H1 (cell line): ENCODE measurements around the gene CTRL. TPM values are rescaled to one million over a fixed set of nuclear protein-coding genes. Genes with fewer than 3 reads are reported as not detected.

ENCODE experiments used
- CTCF ChIA-PET: fragments of 300-600 bp; sonication (Branson Sonifier 250); formaldehyde crosslinking; loops from one replicate; lab custom pipeline; 2021; ENCODE audit not compliant: partially characterized antibody; lab: Charles Lee
- POLR2A ChIA-PET: fragments of 300-600 bp; sonication (Branson Sonifier 250); formaldehyde crosslinking; loops from one replicate; lab custom pipeline; 2021; ENCODE audit warnings: inconsistent platforms; ENCODE audit not compliant: partially characterized antibody; lab: Charles Lee
- DNase-seq, 2 experiments: peaks; one replicate each; pipeline versions ENCODE4 v3.0.0 to v3.0.0-alpha.2; 2010 to 2022; ENCODE audit warnings: low spot score in 2 of 2, low read depth in 1 of 2, mixed read lengths in 1 of 2
- FAIRE-seq: peaks from 2 replicates; lab custom pipeline; 2011; peaks lifted over from hg19 to GRCh38; lab: Jason Lieb, UNC
- H2AFZ ChIP-seq: 2 replicates; pipeline ENCODE4 v1.8.1; 2012; ENCODE audit warnings: low read length, inconsistent platforms
- H2AK5ac ChIP-seq: 2 replicates; pipeline ENCODE4 v1.6.1; 2013; ENCODE audit warnings: low read depth, low read length
- H2BK120ac ChIP-seq: replicated peaks from 2 replicates; pipeline ENCODE3; 2013; ENCODE audit warnings: low read depth, low read length, inconsistent platforms
- H2BK12ac ChIP-seq: 2 replicates; pipeline ENCODE4 v1.6.1; 2013; ENCODE audit warnings: low read depth, low read length
- H2BK15ac ChIP-seq: 2 replicates; pipeline ENCODE4 v1.6.1; 2013; ENCODE audit warnings: low read length
- H2BK20ac ChIP-seq: 2 replicates; pipeline ENCODE4 v1.6.1; 2013; ENCODE audit warnings: low read length
- H2BK5ac ChIP-seq: 2 replicates; pipeline ENCODE4 v1.6.1; 2013; ENCODE audit warnings: low read depth, low read length
- H3K14ac ChIP-seq: 2 replicates; pipeline ENCODE4 v1.6.1; 2013; ENCODE audit warnings: inconsistent platforms; ENCODE audit not compliant: insufficient read length
- H3K18ac ChIP-seq: 2 replicates; pipeline ENCODE4 v1.6.1; 2013; ENCODE audit warnings: low read length; ENCODE audit errors: extremely low read depth
- H3K23ac ChIP-seq: 2 replicates; pipeline ENCODE4 v1.6.1; 2013; ENCODE audit warnings: inconsistent platforms; ENCODE audit not compliant: insufficient read length
- H3K23me2 ChIP-seq: 2 replicates; pipeline ENCODE4 v1.6.1; 2013; ENCODE audit warnings: low read depth, low read length
- H3K27ac ChIP-seq: 2 replicates; pipeline ENCODE4 v1.6.1; 2011; ENCODE audit warnings: low read depth, low read length, inconsistent platforms
- H3K27me3 ChIP-seq, 4 experiments: replicated peaks in 1 of 4; 1 replicate in 1 of 4; 2 replicates in 3 of 4; pipeline versions ENCODE4 v1.6.1 to v1.8.1; 2011 to 2013; ENCODE audit warnings: low read length in 3 of 4, mild to moderate bottlenecking in 3 of 4, inconsistent platforms in 2 of 4, mixed read lengths in 2 of 4, moderate library complexity in 1 of 4; ENCODE audit not compliant: control insufficient read depth in 3 of 4, insufficient read depth in 3 of 4; ENCODE audit errors: extremely low read depth in 1 of 4
- H3K36me3 ChIP-seq, 4 experiments: 2 replicates each; pipeline versions ENCODE4 v1.6.1 to v1.8.1; 2011 to 2013; ENCODE audit warnings: mild to moderate bottlenecking in 4 of 4, low read length in 3 of 4, moderate library complexity in 2 of 4, control low read depth in 1 of 4, inconsistent platforms in 1 of 4; ENCODE audit not compliant: insufficient read depth in 4 of 4, control insufficient read depth in 2 of 4
- H3K4ac ChIP-seq: replicated peaks from 2 replicates; pipeline ENCODE3; 2013; ENCODE audit warnings: low read length, low read depth, mixed read lengths, inconsistent platforms; ENCODE audit not compliant: insufficient read length
- H3K4me1 ChIP-seq, 4 experiments: replicated peaks in 1 of 4; 1 replicate in 1 of 4; 2 replicates in 3 of 4; pipeline versions ENCODE4 v1.6.1 to v1.8.1; 2011 to 2013; ENCODE audit warnings: low read length in 3 of 4, inconsistent platforms in 2 of 4, mixed read lengths in 1 of 4; ENCODE audit not compliant: insufficient read depth in 4 of 4, control insufficient read depth in 3 of 4
- H3K4me2 ChIP-seq, 2 experiments: 2 replicates each; pipeline versions ENCODE4 v1.6.1 to v1.8.1; 2011 to 2013; ENCODE audit warnings: low read depth in 2 of 2, low read length in 2 of 2, control low read depth in 1 of 2, inconsistent platforms in 1 of 2, mild to moderate bottlenecking in 1 of 2; ENCODE audit not compliant: insufficient read depth in 1 of 2
- H3K4me3 ChIP-seq, 4 experiments: fragments of 200-600, 300-600 bp in 1 of 4; sonication (generic), shearing (Covaris generic), sonication (Bioruptor Twin) in 1 of 4; 2 replicates each; pipeline versions ENCODE4 v1.5.1 to v1.8.1; 2011 to 2016; ENCODE audit warnings: low read length in 4 of 4, low read depth in 3 of 4, control low read depth in 2 of 4, inconsistent platforms in 2 of 4, mild to moderate bottlenecking in 2 of 4, mixed read lengths in 1 of 4, moderate library complexity in 1 of 4; ENCODE audit not compliant: insufficient read depth in 2 of 4; ENCODE audit errors: extremely low read depth in 1 of 4
- H3K56ac ChIP-seq: replicated peaks from 2 replicates; pipeline ENCODE3; 2013; ENCODE audit warnings: low read depth, mild to moderate bottlenecking, mixed read lengths, low read length, inconsistent platforms; ENCODE audit not compliant: insufficient read length
- H3K79me1 ChIP-seq: 2 replicates; pipeline ENCODE4 v1.6.1; 2013; ENCODE audit warnings: low read depth, low read length, control low read depth
- H3K79me2 ChIP-seq, 2 experiments: 2 replicates each; pipeline versions ENCODE4 v1.6.1 to v1.8.1; 2012 to 2013; ENCODE audit warnings: low read length in 2 of 2, mild to moderate bottlenecking in 2 of 2, inconsistent platforms in 1 of 2; ENCODE audit not compliant: insufficient read depth in 2 of 2, control insufficient read depth in 1 of 2
- H3K9ac ChIP-seq, 4 experiments: replicated peaks in 1 of 4; 1 replicate in 1 of 4; 2 replicates in 3 of 4; pipeline versions ENCODE4 v1.6.1 to v1.8.1; 2011 to 2013; ENCODE audit warnings: low read depth in 3 of 4, low read length in 3 of 4, control low read depth in 2 of 4, mild to moderate bottlenecking in 2 of 4, moderate library complexity in 2 of 4, inconsistent platforms in 1 of 4; ENCODE audit errors: extremely low read depth in 1 of 4
- H3K9me3 ChIP-seq, 2 experiments: 2 replicates each; pipeline versions ENCODE4 v1.6.1 to v1.8.1; 2012 to 2013; ENCODE audit warnings: mild to moderate bottlenecking in 2 of 2, moderate library complexity in 2 of 2, control low read depth in 1 of 2, inconsistent platforms in 1 of 2, low read depth in 1 of 2, low read length in 1 of 2, mixed read lengths in 1 of 2; ENCODE audit not compliant: insufficient read depth in 2 of 2
- H4K20me1 ChIP-seq, 2 experiments: replicated peaks in 1 of 2; 2 replicates each; pipeline versions ENCODE3 to v1.8.1; 2011 to 2013; ENCODE audit warnings: inconsistent platforms in 2 of 2, low read length in 2 of 2, mild to moderate bottlenecking in 1 of 2; ENCODE audit not compliant: insufficient read depth in 2 of 2, control insufficient read depth in 1 of 2
- H4K5ac ChIP-seq: 2 replicates; pipeline ENCODE4 v1.6.1; 2013; ENCODE audit warnings: low read length, low read depth, mixed read lengths, inconsistent platforms; ENCODE audit not compliant: insufficient read length
- H4K8ac ChIP-seq: 2 replicates; pipeline ENCODE4 v1.8.0; 2013; ENCODE audit warnings: mild to moderate bottlenecking, moderate library complexity, low read length, inconsistent platforms; ENCODE audit not compliant: insufficient read depth; ENCODE audit errors: extremely low read depth
- H4K91ac ChIP-seq: replicated peaks from 2 replicates; pipeline ENCODE3; 2013; ENCODE audit warnings: low read length, mixed read lengths, inconsistent platforms; ENCODE audit not compliant: insufficient read length
- CTBP2 ChIP-seq: IDR thresholded peaks from 2 replicates; pipeline ENCODE4 v1.7.0; 2011; ENCODE audit warnings: borderline replicate concordance, mild to moderate bottlenecking, moderate library complexity, mixed read lengths, low read length; ENCODE audit not compliant: insufficient read depth, insufficient read length
- WGBS, 2 experiments: shearing (Covaris generic) in 1 of 2; methylation state at CpG; one replicate each; pipeline versions ENCODE4 v1.1.6 to v1.1.7; 2013 to 2015; ENCODE audit warnings: low lambda C conversion rate in 2 of 2, mixed read lengths in 2 of 2, inconsistent platforms in 1 of 2, low coverage in 1 of 2, missing lambda C conversion rate in 1 of 2; ENCODE audit not compliant: insufficient replicate concordance in 2 of 2, insufficient coverage in 1 of 2, insufficient read length in 1 of 2; ENCODE audit errors: extremely low coverage in 1 of 2, missing lambda C conversion rate in 1 of 2; 5-methylcytosine and 5-hydroxymethylcytosine counted together
- polyA plus RNA-seq, 7 experiments: library from polyadenylated mRNA; depleted of rRNA in 3 of 7; stranded (reverse) in 5 of 7; unstranded in 2 of 7; fragments of >200 nt in 5 of 7; fragments of 200-250 nt in 2 of 7; gene quantifications; 1 replicate in 5 of 7; 2 replicates in 1 of 7; 4 replicates in 1 of 7; pipeline versions ENCODE4 v1.2.1 to v1.2.3, GENCODE V29; 2011 to 2013; ENCODE audit warnings: missing spikeins in 2 of 7, mixed read lengths in 2 of 7
- total RNA-seq: library from RNA; stranded (reverse); fragmentation: NEBNext Ultra II Directional; extraction: Animal tissue kit (Norgen Biotek cat#: 25700); gene quantifications from 2 replicates; pipeline ENCODE4 v1.2.1, GENCODE V29; 2021

CTRL gene
- total and polyA plus RNA-seq, 2 of the 8 experiments (the other 6 are each of a cell fraction or from before 2014, with no cell fraction given) = 1.7 to 4.2 TPM

DNA sequence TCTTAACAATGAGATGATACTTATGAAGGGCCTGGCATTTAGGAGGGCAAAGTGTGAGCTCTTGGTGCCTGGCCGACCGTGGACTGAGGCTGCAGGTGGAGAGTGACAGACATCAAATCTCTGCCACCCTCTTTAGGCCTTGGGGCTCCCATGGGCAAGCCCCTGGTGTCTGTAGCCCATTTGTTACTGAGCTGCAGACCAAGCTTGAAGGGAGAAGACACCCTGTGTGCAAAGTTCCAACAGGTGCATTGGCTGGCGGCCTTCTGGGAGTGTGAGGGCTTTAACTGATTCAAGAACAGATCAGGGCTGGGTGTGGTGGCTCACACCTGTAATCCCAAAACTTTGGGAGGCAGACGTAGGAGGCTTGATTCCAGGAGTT, 789 bp upstream of the CTRL start:
- Histone ChIP-seq H2BK120ac (no peak overlapping the region), H2BK5ac (no peak overlapping the region), H3K9ac (no peak overlapping the region), H4K91ac (no peak overlapping the region), H3K79me1 (peaks cover 4% of the 10 kb centered on the region; the same call in 1 of the 2 replicates), H3K4ac (no peak overlapping the region), H4K20me1 (peaks cover 3 to 18% of the 10 kb centered on the region in 2 experiments), H2AFZ (no peak overlapping the region), H3K18ac (no peak overlapping the region), H3K4me3 (no peak overlapping the region), H3K56ac (no peak overlapping the region), H3K79me2 (0 out of 4 replicates have a peak, but pooled peaks cover 0 to 3% of the 10 kb centered on the region in 2 experiments), H2AK5ac (no peak overlapping the region), H3K23me2 (peaks cover 18% of the 10 kb centered on the region), H3K27ac (no peak overlapping the region), H3K4me2 (no peak overlapping the region), H3K14ac (no peak overlapping the region), H3K23ac (no peak overlapping the region), H3K9me3 (no peaks in the 10 kb centered on the region), H3K4me1 (peaks cover 0 to 15% (median 8%) of the 10 kb centered on the region in 4 experiments; a peak in 5 of 7 replicates), H2BK12ac (no peak overlapping the region), H3K36me3 (no peaks in the 10 kb centered on the region; a peak in 2 of 8 replicates), H2BK15ac (no peak overlapping the region), H3K27me3 (no peaks in the 10 kb centered on the region), H4K8ac (no peak overlapping the region), H2BK20ac (no peak overlapping the region), H4K5ac (no peak overlapping the region)
- POLR2A ChIA-PET = interaction anchor here (0.9 to 7.5 kb wide), 5 partner anchors 9 to 90 kb away, joined by 3 to 43 read pairs (median 4); partner anchors contain the start of genes NRN1L and PSKH1
- FAIRE-seq = no peak
- CTCF ChIA-PET = interaction anchor here (0.7 to 27.1 kb wide), 16 partner anchors 10 to 307 kb away, joined by 3 to 623 read pairs (median 3); partner anchors contain the start of genes EDC4, LCAT, NRN1L and PSKH1
- no peak for DNase-seq
- 88% methylated on average over 4 of the region's 4 CpGs; no CpG with 5 or more reads in 1 of the 2 experiments for WGBS, 2 experiments
- no peak for TF ChIP-seq CTBP2
